ENCODE results near the gene XPO5.

- TF ChIP-seq CTCF (IDR thresholded peaks at IDR 0.05) (no peak), POLR2A (IDR thresholded peaks at IDR 0.05) (no peak)
Observed at GRCh38 chr6:43521836-43522235, 54.0 kb downstream of the XPO5 start.

All from adrenal gland (tissue), 5 donors.